PC-9 (cell line): ENCODE results near the gene BAIAP2. TPM values are rescaled to one million over a fixed set of nuclear protein-coding genes. Genes with fewer than 3 reads are reported as not detected.
"Not testable (repeated sequence)": the region's sequence is repeated elsewhere in the genome, so short reads cannot be mapped to it uniquely, and the experiment has no call there.

ENCODE experiments used
- BruUV-seq: library from RNA; stranded (reverse); fragments of 400-500 nt; replicated peaks from 2 replicates; lab custom pipeline; 2021; lab: Mats Ljungman, UMichigan
- CTCF ChIA-PET: fragments of 300-600 bp; sonication (Branson Sonifier 250); formaldehyde crosslinking; loops from one replicate; lab custom pipeline; 2022; ENCODE audit warnings: antibody characterized with exemption; lab: Charles Lee
- POLR2A ChIA-PET: fragments of 300-600 bp; sonication (Branson Sonifier 250); formaldehyde crosslinking; loops from one replicate; lab custom pipeline; 2022; ENCODE audit warnings: antibody characterized with exemption; ENCODE audit not compliant: unreplicated experiment; lab: Charles Lee
- DNase-seq, 2 experiments: peaks; one replicate each; pipeline versions ENCODE4 v3.0.0 to v3.0.0-alpha.2; 2015 to 2022; ENCODE audit warnings: mixed read lengths in 1 of 2
- H2AFZ ChIP-seq: fragments of 200-600 bp; sonication (generic); 2 replicates; pipeline ENCODE4 v1.8.1; 2017; ENCODE audit warnings: antibody characterized with exemption
- H3F3A ChIP-seq: fragments of 200-600 bp; sonication (generic); 2 replicates; pipeline ENCODE4 v1.8.1; 2017; ENCODE audit warnings: antibody characterized with exemption, mild to moderate bottlenecking, low read depth; ENCODE audit not compliant: insufficient read depth
- H3K27ac ChIP-seq: fragments of 200-600 bp; sonication (generic); 2 replicates; pipeline ENCODE4 v1.6.1; 2016; ENCODE audit warnings: mixed run types
- H3K27me3 ChIP-seq: fragments of 200-600 bp; sonication (generic); 2 replicates; pipeline ENCODE4 v1.6.1; 2016; ENCODE audit warnings: low read depth, mixed run types; ENCODE audit not compliant: insufficient read depth
- H3K36me3 ChIP-seq: fragments of 200-600 bp; sonication (generic); 2 replicates; pipeline ENCODE4 v1.6.1; 2016; ENCODE audit warnings: low read depth, mixed run types
- H3K4me1 ChIP-seq: fragments of 200-600 bp; sonication (generic); replicated peaks from 2 replicates; pipeline ENCODE4 v1.6.1; 2016; ENCODE audit warnings: mixed run types; ENCODE audit not compliant: insufficient read depth
- H3K4me2 ChIP-seq: fragments of 200-600 bp; sonication (generic); 2 replicates; pipeline ENCODE4 v1.6.1; 2017; ENCODE audit warnings: mixed run types
- H3K4me3 ChIP-seq: fragments of 200-600 bp; sonication (generic); 2 replicates; pipeline ENCODE4 v1.6.1; 2016; ENCODE audit warnings: mixed run types
- H3K79me2 ChIP-seq: fragments of 200-600 bp; sonication (generic); 2 replicates; pipeline ENCODE4 v1.6.1; 2017; ENCODE audit warnings: low read depth, mixed run types
- H3K9me2 ChIP-seq: fragments of 200-600 bp; sonication (generic); 2 replicates; pipeline ENCODE4 v1.8.1; 2017; ENCODE audit warnings: mild to moderate bottlenecking; ENCODE audit not compliant: insufficient read depth
- H3K9me3 ChIP-seq: fragments of 200-600 bp; sonication (generic); 2 replicates; pipeline ENCODE4 v1.8.1; 2016; ENCODE audit warnings: low read depth; ENCODE audit not compliant: insufficient read depth
- H4K20me1 ChIP-seq: fragments of 200-600 bp; sonication (generic); 2 replicates; pipeline ENCODE4 v1.8.1; 2017; ENCODE audit not compliant: insufficient read depth
- CTCF ChIP-seq: fragments of 200-600 bp; sonication (generic); conservative IDR thresholded peaks from 2 replicates; pipeline ENCODE4 v1.6.1; 2017; ENCODE audit warnings: mixed run types, antibody characterized with exemption, mild to moderate bottlenecking, moderate library complexity
- EZH2 ChIP-seq: fragments of 200-600 bp; sonication (generic); IDR thresholded peaks from 2 replicates; pipeline ENCODE4 v1.8.0; 2017; ENCODE audit warnings: antibody characterized with exemption, low read depth
- intact Hi-C: fragments of 100-400 bp; cut with micrococcal nuclease; formaldehyde crosslinking; loops from one replicate; pipeline ENCODE4 v1.10.0; 2022; ENCODE audit not compliant: unreplicated experiment
- total RNA-seq: library from RNA; stranded (reverse); gene quantifications from 2 replicates; pipeline ENCODE4 v1.2.3, GENCODE V29; 2021

BAIAP2 gene
- total RNA-seq, 1 experiment from 2014 or later = 125 TPM

GRCh38 chr17:81144423-81144781, 109.5 kb downstream of the BAIAP2 start:
- intact Hi-C loops = loop anchor here (5.0 kb wide), 1 partner anchor 58 kb away; no protein-coding TSS in a partner anchor
- Histone ChIP-seq H3F3A (no peaks in the 10 kb centered on the region), H4K20me1 (no peaks in the 10 kb centered on the region), H3K4me3 (no peak overlapping the region), H3K9me2 (no peaks in the 10 kb centered on the region), H3K27ac (no peak overlapping the region), H3K4me1 (no peaks in the 10 kb centered on the region), H2AFZ (no peak overlapping the region), H3K36me3 (no peaks in the 10 kb centered on the region), H3K4me2 (no peak overlapping the region), H3K79me2 (no peaks in the 10 kb centered on the region), H3K9me3 (no peaks in the 10 kb centered on the region), H3K27me3 (no peaks in the 10 kb centered on the region)
- ChIA-PET POLR2A (no interaction called here), CTCF (no interaction called here)
- BruUV-seq = no TSS peak
- DNase-seq = no peak
- TF ChIP-seq EZH2 (no peak), CTCF (no peak)

GRCh38 chr17:81146208-81146607, 111.3 kb downstream of the BAIAP2 start:
- H3K27me3 ChIP-seq, CTCF ChIA-PET, H3K4me1 ChIP-seq, H3F3A ChIP-seq, H3K27ac ChIP-seq, H3K4me3 ChIP-seq, POLR2A ChIA-PET, H3K79me2 ChIP-seq, H2AFZ ChIP-seq, H4K20me1 ChIP-seq, intact Hi-C loops, DNase-seq, H3K9me2 ChIP-seq, BruUV-seq, H3K4me2 ChIP-seq, H3K9me3 ChIP-seq, H3K36me3 ChIP-seq: not testable (repeated sequence)

GRCh38 chr17:81147701-81148100, 112.8 kb downstream of the BAIAP2 start:
- ChIA-PET CTCF (no interaction called here), POLR2A (interaction anchor here (0.5 to 0.6 kb wide), 2 partner anchors 111 to 371 kb away, joined by 4 to 5 read pairs; no protein-coding TSS in a partner anchor)
- no TSS peak for BruUV-seq
- intact Hi-C loops = no loop called here
- H3K4me1 ChIP-seq = no peaks in the 10 kb centered on the region
- H3K27me3 ChIP-seq = peaks cover 20% of the 10 kb centered on the region; the same call in 1 of the 2 replicates
- no peaks in the 10 kb centered on the region for H3K36me3 ChIP-seq
- H4K20me1 ChIP-seq = no peaks in the 10 kb centered on the region
- DNase-seq = no peak
- H3K4me3 ChIP-seq = no peak overlapping the region
- H3F3A ChIP-seq = no peaks in the 10 kb centered on the region
- no peak overlapping the region for H3K27ac ChIP-seq
- H3K4me2 ChIP-seq = no peak overlapping the region
- H2AFZ ChIP-seq = no peak overlapping the region
- H3K9me2 ChIP-seq = no peaks in the 10 kb centered on the region
- no peaks in the 10 kb centered on the region for H3K9me3 ChIP-seq
- TF ChIP-seq EZH2 = no peak
- no peak for TF ChIP-seq CTCF
- H3K79me2 ChIP-seq = no peaks in the 10 kb centered on the region

GRCh38 chr17:81148571-81148970, 113.6 kb downstream of the BAIAP2 start:
- Histone ChIP-seq H3K4me3 (no peak overlapping the region), H4K20me1 (no peaks in the 10 kb centered on the region), H3F3A (no peaks in the 10 kb centered on the region), H3K36me3 (no peaks in the 10 kb centered on the region), H3K4me2 (no peak overlapping the region), H3K9me2 (no peaks in the 10 kb centered on the region), H3K79me2 (no peaks in the 10 kb centered on the region), H2AFZ (no peak overlapping the region), H3K27ac (no peak overlapping the region), H3K4me1 (no peaks in the 10 kb centered on the region), H3K27me3 (peaks cover 27% of the 10 kb centered on the region; the same call in 1 of the 2 replicates), H3K9me3 (no peaks in the 10 kb centered on the region)
- BruUV-seq = no TSS peak
- DNase-seq = no peak
- POLR2A ChIA-PET = interaction anchor here (0.6 kb wide), 1 partner anchor 370 kb away, joined by 5 read pairs; no protein-coding TSS in a partner anchor
- CTCF ChIA-PET = no interaction called here
- TF ChIP-seq EZH2 = no peak
- TF ChIP-seq CTCF = no peak
- intact Hi-C loops = no loop called here
